CD8-positive, alpha-beta memory T cell (primary cell): ENCODE data around the gene IL32. TPM values are rescaled to one million over a fixed set of nuclear protein-coding genes. Genes with fewer than 3 reads are reported as not detected.

Experiments used
- CTCF ChIA-PET: fragments of 350-600 bp; sonication (Branson Sonifier 250); formaldehyde crosslinking; loops from one replicate; lab custom pipeline; 2021; ENCODE audit warnings: antibody characterized with exemption; lab: Charles Lee
- POLR2A ChIA-PET: fragments of 350-600 bp; sonication (Branson Sonifier 250); formaldehyde crosslinking; loops from one replicate; lab custom pipeline; 2021; ENCODE audit warnings: antibody characterized with exemption; lab: Charles Lee
- DNase-seq, 5 donors: peaks; one replicate each; pipeline versions ENCODE4 v3.0.0 to v3.0.0-alpha.2; 2020 to 2022; ENCODE audit warnings: mixed read lengths in 1 of 5
- H3K27ac ChIP-seq: one replicate; pipeline ENCODE4 v1.7.0; 2013; ENCODE audit warnings: low read depth, mild to moderate bottlenecking, low read length, moderate library complexity
- H3K27me3 ChIP-seq: 2 replicates; pipeline ENCODE4 v1.7.0; 2013; ENCODE audit warnings: low read length, mild to moderate bottlenecking; ENCODE audit not compliant: insufficient read depth, poor library complexity, severe bottlenecking
- H3K36me3 ChIP-seq: 2 replicates; pipeline ENCODE4 v1.7.0; 2013; ENCODE audit warnings: mild to moderate bottlenecking, low read length, moderate library complexity; ENCODE audit not compliant: insufficient read depth
- H3K4me1 ChIP-seq: 2 replicates; pipeline ENCODE4 v1.7.0; 2013; ENCODE audit warnings: mild to moderate bottlenecking, low read length, moderate library complexity; ENCODE audit not compliant: insufficient read depth
- H3K4me3 ChIP-seq: 2 replicates; pipeline ENCODE4 v1.7.0; 2013; ENCODE audit warnings: mild to moderate bottlenecking, low read length
- H3K9me3 ChIP-seq: 2 replicates; pipeline ENCODE4 v1.7.0; 2013; ENCODE audit warnings: mild to moderate bottlenecking, low read length
- H3K27ac Mint-ChIP-seq, 8 donors: one replicate each; pipeline ENCODE4 v1.8.0; 2020 to 2021; ENCODE audit warnings: mixed read lengths in 8 of 8, mild to moderate bottlenecking in 6 of 8, inconsistent platforms in 3 of 8, moderate library complexity in 3 of 8
- H3K27me3 Mint-ChIP-seq, 2 donors: one replicate each; pipeline ENCODE4 v1.8.0; 2020 to 2021; ENCODE audit warnings: mixed read lengths in 2 of 2, mild to moderate bottlenecking in 1 of 2, moderate library complexity in 1 of 2
- H3K36me3 Mint-ChIP-seq, 3 donors: one replicate each; pipeline ENCODE4 v1.8.0; 2020 to 2021; ENCODE audit warnings: mixed read lengths in 3 of 3, inconsistent platforms in 1 of 3, mild to moderate bottlenecking in 1 of 3
- H3K4me1 Mint-ChIP-seq, 3 donors: one replicate each; pipeline ENCODE4 v1.8.0; 2020 to 2021; ENCODE audit warnings: mixed read lengths in 3 of 3, inconsistent platforms in 1 of 3, mild to moderate bottlenecking in 1 of 3
- H3K4me3 Mint-ChIP-seq, 7 donors: one replicate each; pipeline ENCODE4 v1.8.0; 2020 to 2021; ENCODE audit warnings: mixed read lengths in 7 of 7, mild to moderate bottlenecking in 6 of 7, moderate library complexity in 4 of 7, inconsistent platforms in 2 of 7
- H3K9me3 Mint-ChIP-seq, 5 donors: one replicate each; pipeline ENCODE4 v1.8.0; 2020 to 2022; ENCODE audit warnings: mixed read lengths in 5 of 5, mild to moderate bottlenecking in 3 of 5, moderate library complexity in 2 of 5, inconsistent platforms in 1 of 5
- polyA plus RNA-seq: library from polyadenylated mRNA; unstranded; fragments of 300-500 nt; fragmentation: Illumina TruSeq; gene quantifications from one replicate; pipeline ENCODE4 v1.2.3, GENCODE V29; 2021
- total RNA-seq, 2 experiments: library from RNA; stranded (reverse); gene quantifications; one replicate each; pipeline ENCODE4 v1.2.3, GENCODE V29; 2021

Gene IL32
- total and polyA plus RNA-seq, 3 experiments from 2014 or later, result 975 to 3,843 (median 992) TPM

DNA sequence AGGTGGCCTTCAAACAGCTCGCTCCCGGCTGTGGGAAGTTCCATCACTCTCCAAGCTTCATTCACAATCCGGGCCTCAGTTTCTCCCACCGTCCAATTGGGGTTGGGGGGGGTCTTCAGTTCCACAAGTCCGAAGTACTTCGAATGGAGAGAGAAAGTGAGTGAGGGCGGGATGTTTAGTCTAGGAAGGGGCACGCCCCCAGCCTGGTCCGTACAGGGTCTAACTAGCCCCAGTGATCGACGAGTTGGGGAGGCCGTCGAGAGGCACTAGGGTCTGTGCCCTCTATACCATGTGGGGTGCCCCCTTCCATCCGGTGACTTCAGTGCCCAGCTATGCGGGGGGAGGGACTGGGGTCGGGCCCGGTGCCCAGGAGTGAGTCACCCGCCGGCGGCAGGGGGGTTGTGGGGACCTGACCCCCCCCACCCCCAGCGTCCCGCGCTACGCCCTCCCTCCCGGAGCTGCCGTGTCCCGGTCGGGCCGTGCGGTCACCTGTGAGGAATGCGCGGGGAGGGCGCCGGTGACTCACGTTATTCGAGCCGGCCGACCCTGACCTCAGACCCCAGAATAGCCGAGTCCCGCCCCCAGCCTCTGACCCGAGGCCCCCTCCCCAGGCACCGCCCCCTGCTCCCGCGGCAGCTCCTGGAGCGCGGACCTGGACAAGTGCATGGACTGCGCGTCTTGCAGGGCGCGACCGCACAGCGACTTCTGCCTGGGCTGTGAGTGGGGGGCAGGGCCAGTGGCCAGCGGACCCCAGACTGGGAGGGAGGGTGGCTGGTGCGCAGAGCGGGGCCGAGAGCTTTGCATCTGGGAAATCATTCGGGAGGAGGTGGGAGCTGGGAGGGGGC is 44.6 kb upstream of the IL32 start:
- Mint-ChIP-seq H3K9me3 (no peaks in the 10 kb centered on the region), H3K36me3 (peaks cover 0 to 7% (median 3%) of the 10 kb centered on the region in 3 donors), H3K27ac (peak overlapping the region; percentile 78 to 95 (median 90)), H3K4me1 (peaks cover 37 to 56% (median 42%) of the 10 kb centered on the region in 3 donors), H3K27me3 (peaks cover 0 to 2% of the 10 kb centered on the region in 2 donors), H3K4me3 (peak overlapping the region; percentile 83 to 98 (median 93))
- H3K4me1 ChIP-seq, result peaks cover 47% of the 10 kb centered on the region
- ChIA-PET CTCF (interaction anchor here (1.2 to 17.8 kb wide), 5 partner anchors 9 to 109 kb away, joined by 3 to 289 read pairs (median 7); partner anchors contain the start of gene CLDN9), POLR2A (interaction anchor here (0.6 to 1.8 kb wide), 7 partner anchors 7 to 224 kb away, joined by 3 to 7 read pairs (median 4); no protein-coding TSS in a partner anchor)
- H3K27ac ChIP-seq, result peak overlapping the region; percentile 78
- H3K36me3 ChIP-seq, result no peaks in the 10 kb centered on the region
- no peaks in the 10 kb centered on the region for H3K9me3 ChIP-seq
- H3K27me3 ChIP-seq, result no peaks in the 10 kb centered on the region
- H3K4me3 ChIP-seq, result peak overlapping the region; percentile 70
- peak in 4 of 5 donors; percentile 55 to 90 (median 70) for DNase-seq

DNA sequence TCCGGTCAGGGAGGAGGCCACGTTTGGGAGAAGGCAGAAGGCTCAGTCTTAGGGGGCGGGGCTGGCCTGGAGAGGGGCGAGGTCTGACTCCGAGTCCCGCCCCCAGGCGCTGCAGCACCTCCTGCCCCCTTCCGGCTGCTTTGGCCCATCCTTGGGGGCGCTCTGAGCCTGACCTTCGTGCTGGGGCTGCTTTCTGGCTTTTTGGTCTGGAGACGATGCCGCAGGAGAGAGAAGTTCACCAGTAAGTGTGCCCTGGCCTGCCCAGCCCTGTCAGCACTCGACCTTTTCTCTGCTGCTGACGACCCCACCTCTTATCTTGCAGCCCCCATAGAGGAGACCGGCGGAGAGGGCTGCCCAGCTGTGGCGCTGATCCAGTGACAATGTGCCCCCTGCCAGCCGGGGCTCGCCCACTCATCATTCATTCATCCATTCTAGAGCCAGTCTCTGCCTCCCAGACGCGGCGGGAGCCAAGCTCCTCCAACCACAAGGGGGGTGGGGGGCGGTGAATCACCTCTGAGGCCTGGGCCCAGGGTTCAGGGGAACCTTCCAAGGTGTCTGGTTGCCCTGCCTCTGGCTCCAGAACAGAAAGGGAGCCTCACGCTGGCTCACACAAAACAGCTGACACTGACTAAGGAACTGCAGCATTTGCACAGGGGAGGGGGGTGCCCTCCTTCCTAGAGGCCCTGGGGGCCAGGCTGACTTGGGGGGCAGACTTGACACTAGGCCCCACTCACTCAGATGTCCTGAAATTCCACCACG is 43.8 kb upstream of the IL32 start:
- peak; percentile 61 to 84 (median 63) for DNase-seq
- Mint-ChIP-seq H3K27ac (peak overlapping the region; percentile 78 to 97 (median 90)), H3K27me3 (peaks cover 0 to 2% of the 10 kb centered on the region in 2 donors), H3K9me3 (no peaks in the 10 kb centered on the region), H3K4me1 (peaks cover 41 to 61% (median 42%) of the 10 kb centered on the region in 3 donors), H3K36me3 (peaks cover 0 to 15% (median 3%) of the 10 kb centered on the region in 3 donors), H3K4me3 (peak overlapping the region; percentile 83 to 98 (median 93))
- peaks cover 47% of the 10 kb centered on the region for H3K4me1 ChIP-seq
- no peaks in the 10 kb centered on the region for H3K27me3 ChIP-seq
- H3K4me3 ChIP-seq, result no peak overlapping the region
- H3K36me3 ChIP-seq, result peaks cover 6% of the 10 kb centered on the region
- CTCF ChIA-PET, result interaction anchor here (1.0 to 17.8 kb wide), 5 partner anchors 8 to 108 kb away, joined by 3 to 289 read pairs (median 7); partner anchors contain the start of gene CLDN9
- no peaks in the 10 kb centered on the region for H3K9me3 ChIP-seq
- peak overlapping the region; percentile 61 for H3K27ac ChIP-seq
- POLR2A ChIA-PET, result interaction anchor here (0.6 to 1.0 kb wide), 2 partner anchors 18 to 223 kb away, joined by 3 to 6 read pairs; no protein-coding TSS in a partner anchor

DNA sequence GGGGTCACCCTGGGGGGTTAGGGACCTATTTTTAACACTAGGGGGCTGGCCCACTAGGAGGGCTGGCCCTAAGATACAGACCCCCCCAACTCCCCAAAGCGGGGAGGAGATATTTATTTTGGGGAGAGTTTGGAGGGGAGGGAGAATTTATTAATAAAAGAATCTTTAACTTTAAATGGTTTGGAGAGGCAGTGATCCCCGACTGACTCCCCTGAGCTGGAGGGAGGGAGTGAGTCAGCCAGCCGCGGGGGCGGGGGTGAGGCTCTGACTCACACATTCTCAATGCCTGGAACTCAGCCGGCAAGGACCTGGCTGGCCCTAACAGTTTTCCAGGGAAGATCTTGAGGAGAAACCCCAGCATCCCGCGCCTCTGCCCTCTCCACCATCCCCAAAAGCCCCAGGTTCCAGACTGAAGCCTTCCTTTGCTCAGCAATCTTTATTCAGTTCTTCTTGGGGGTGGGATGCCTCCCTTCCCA is 43.2 kb upstream of the IL32 start:
- H3K4me3 ChIP-seq, result no peak overlapping the region
- CTCF ChIA-PET, result interaction anchor here (1.0 to 17.8 kb wide), 5 partner anchors 7 to 108 kb away, joined by 3 to 289 read pairs (median 7); partner anchors contain the start of gene CLDN9
- POLR2A ChIA-PET, result interaction anchor here (1.0 to 1.2 kb wide), 2 partner anchors 18 to 128 kb away, joined by 3 to 4 read pairs; no protein-coding TSS in a partner anchor
- H3K27ac Mint-ChIP-seq, result peak overlapping the region; percentile 61 to 93 (median 86)
- peaks cover 0 to 21% (median 3%) of the 10 kb centered on the region in 3 donors for H3K36me3 Mint-ChIP-seq
- H3K36me3 ChIP-seq, result peaks cover 7% of the 10 kb centered on the region
- H3K27me3 ChIP-seq, result no peaks in the 10 kb centered on the region
- no peaks in the 10 kb centered on the region for H3K9me3 ChIP-seq
- peak overlapping the region; percentile 43 to 98 (median 93) for H3K4me3 Mint-ChIP-seq
- H3K27ac ChIP-seq, result peak overlapping the region; percentile 61
- peaks cover 47% of the 10 kb centered on the region for H3K4me1 ChIP-seq
- peaks cover 42 to 61% (median 42%) of the 10 kb centered on the region in 3 donors for H3K4me1 Mint-ChIP-seq
- no peaks in the 10 kb centered on the region for H3K9me3 Mint-ChIP-seq
- H3K27me3 Mint-ChIP-seq, result peaks cover 0 to 2% of the 10 kb centered on the region in 2 donors
- DNase-seq, result peak in 4 of 5 donors; percentile 50 to 88 (median 72)

DNA sequence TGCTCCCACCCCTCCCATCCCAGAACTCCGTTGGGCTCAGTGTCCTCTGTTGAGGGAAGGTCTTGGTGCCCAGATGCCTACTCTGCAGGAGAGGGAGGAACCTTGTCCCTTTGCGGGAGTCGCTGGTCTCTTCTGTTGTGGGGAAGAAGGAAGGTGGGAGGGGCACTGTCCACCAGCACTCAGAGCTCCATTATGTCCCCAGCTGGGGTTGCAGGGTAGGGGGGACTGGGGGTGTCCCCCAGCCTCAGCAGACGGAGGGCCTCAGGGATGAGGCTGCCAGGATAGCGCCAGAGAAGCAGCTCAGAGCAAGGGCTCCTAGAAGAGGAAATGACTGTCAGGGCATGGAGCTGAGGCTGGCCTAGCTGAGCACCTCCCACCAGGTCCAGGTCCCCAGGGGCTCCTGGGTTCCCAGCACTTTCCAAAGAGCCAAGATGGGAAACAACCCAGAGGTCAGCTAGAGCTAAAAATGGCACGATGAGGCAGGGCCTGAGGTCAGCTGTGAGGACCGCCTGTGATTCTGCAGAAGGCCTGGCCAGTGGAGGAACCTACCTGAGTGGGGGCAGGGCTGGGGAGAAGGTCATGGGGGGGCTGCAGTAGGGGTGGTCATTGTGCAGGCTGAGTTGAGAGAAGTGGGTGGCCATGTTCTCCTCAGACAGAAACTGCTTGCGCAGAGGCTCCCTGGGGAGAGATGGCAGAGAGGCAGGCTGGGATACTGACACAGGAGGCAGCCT is 42.6 kb upstream of the IL32 start:
- Histone ChIP-seq H3K27ac (peak overlapping the region; percentile 88), H3K4me3 (peak overlapping the region; percentile 88), H3K36me3 (peaks cover 7% of the 10 kb centered on the region), H3K9me3 (no peaks in the 10 kb centered on the region), H3K27me3 (no peaks in the 10 kb centered on the region), H3K4me1 (peaks cover 47% of the 10 kb centered on the region)
- Mint-ChIP-seq H3K9me3 (no peaks in the 10 kb centered on the region), H3K36me3 (peaks cover 0 to 22% (median 3%) of the 10 kb centered on the region in 3 donors), H3K27me3 (peaks cover 0 to 2% of the 10 kb centered on the region in 2 donors), H3K4me1 (peaks cover 42 to 64% (median 45%) of the 10 kb centered on the region in 3 donors), H3K4me3 (peak overlapping the region; percentile 87 to 98 (median 93)), H3K27ac (peak overlapping the region; percentile 78 to 93 (median 86))
- DNase-seq, result no peak
- ChIA-PET POLR2A (interaction anchor here (0.5 to 1.9 kb wide), 4 partner anchors 19 to 128 kb away, joined by 3 to 7 read pairs (median 4); partner anchors contain the start of gene ZNF213), CTCF (interaction anchor here (0.5 to 17.8 kb wide), 9 partner anchors 7 to 107 kb away, joined by 3 to 289 read pairs (median 4); partner anchors contain the start of gene CLDN9)

DNA sequence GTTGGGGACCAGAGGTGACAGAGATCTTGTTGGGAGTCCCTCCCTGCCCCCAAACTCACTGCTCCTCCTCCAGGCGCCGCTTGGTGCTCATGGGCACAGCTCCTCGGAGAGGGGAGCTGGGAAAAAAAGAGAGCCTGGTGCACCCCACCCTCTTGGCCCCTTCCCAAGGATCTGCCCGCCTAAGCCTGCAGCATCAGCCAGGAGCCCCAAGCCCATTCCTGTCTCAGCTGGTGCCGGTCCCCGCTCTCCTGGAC is 42.1 kb upstream of the IL32 start:
- H3K36me3 Mint-ChIP-seq, result peaks cover 0 to 22% (median 3%) of the 10 kb centered on the region in 3 donors
- Histone ChIP-seq H3K27ac (peak overlapping the region; percentile 88), H3K4me3 (peak overlapping the region; percentile 88), H3K27me3 (no peaks in the 10 kb centered on the region), H3K4me1 (peaks cover 43% of the 10 kb centered on the region), H3K9me3 (no peaks in the 10 kb centered on the region), H3K36me3 (peaks cover 7% of the 10 kb centered on the region)
- H3K27ac Mint-ChIP-seq, result peak overlapping the region; percentile 78 to 97 (median 88)
- peaks cover 0 to 3% of the 10 kb centered on the region in 2 donors for H3K27me3 Mint-ChIP-seq
- ChIA-PET POLR2A (interaction anchor here (0.5 to 1.9 kb wide), 3 partner anchors 21 to 127 kb away, joined by 3 to 7 read pairs (median 4); partner anchors contain the start of gene ZNF213), CTCF (interaction anchor here (0.5 to 17.8 kb wide), 8 partner anchors 6 to 106 kb away, joined by 3 to 289 read pairs (median 5); partner anchors contain the start of gene CLDN9)
- H3K4me3 Mint-ChIP-seq, result peak overlapping the region; percentile 87 to 98 (median 93)
- peaks cover 0 to 2% (median 0%) of the 10 kb centered on the region in 5 donors for H3K9me3 Mint-ChIP-seq
- H3K4me1 Mint-ChIP-seq, result peaks cover 42 to 64% (median 47%) of the 10 kb centered on the region in 3 donors
- DNase-seq, result peak in 1 of 5 donors; percentile 39

DNA sequence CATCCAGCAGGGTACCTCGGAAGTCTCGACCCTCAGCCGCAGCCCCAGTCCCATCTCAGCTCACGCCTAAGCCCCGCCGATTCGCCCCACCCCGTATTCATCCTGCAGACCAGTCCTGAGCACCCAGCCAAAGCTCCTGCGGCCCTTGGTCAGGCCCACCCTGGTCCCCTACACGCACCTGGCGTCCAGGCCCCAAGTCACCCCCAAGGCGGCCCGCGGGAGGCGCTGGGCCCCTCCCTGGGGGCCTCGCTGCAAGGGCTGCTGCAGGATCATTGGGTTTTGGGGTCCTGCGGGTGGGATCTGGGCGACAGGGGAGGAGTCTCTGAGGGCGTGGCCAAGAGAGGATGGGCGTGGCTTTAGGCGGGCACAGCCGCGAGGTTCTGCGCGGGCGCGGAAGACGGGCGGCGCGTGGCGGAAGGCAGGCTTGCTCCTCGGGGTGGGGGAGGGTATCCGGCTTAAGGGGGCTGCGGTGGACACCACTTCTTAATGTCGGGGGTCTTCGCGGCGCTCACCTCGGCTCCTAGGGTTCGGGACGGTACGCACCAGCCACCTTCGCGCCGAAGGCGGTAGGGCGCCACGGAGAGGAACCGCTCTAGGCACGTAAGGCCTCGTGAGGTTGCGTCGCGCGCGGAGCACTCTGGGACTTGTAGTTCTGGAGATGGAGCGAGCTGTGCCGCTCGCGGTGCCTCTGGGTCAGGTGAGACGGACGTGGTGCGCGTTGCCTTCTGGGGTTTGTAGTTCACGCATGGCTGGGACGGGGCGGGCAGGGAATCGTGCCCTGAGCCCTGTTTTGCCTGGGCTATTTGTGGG is 41.6 kb upstream of the IL32 start, which contains the start of the genes HCFC1R1 and THOC6:
Gene HCFC1R1 (minus strand): TSS at position 274 of the 810 bp plus-strand sequence. CDS start 1 bp downstream, at position 273.
Gene THOC6 (plus strand): TSS at position 367 of the 810 bp plus-strand sequence. CDS start 292 bp downstream, at position 659.
- Mint-ChIP-seq H3K36me3 (peaks cover 0 to 22% (median 3%) of the 10 kb centered on the region in 3 donors), H3K4me1 (peaks cover 42 to 66% (median 48%) of the 10 kb centered on the region in 3 donors), H3K9me3 (peaks cover 0 to 2% (median 0%) of the 10 kb centered on the region in 5 donors), H3K27me3 (peaks cover 0 to 3% of the 10 kb centered on the region in 2 donors), H3K27ac (peak within 1 kb of the TSS; percentile 78 to 97 (median 96)), H3K4me3 (peak within 1 kb of the TSS; percentile 87 to 98 (median 93))
- peak within 1 kb of the TSS; percentile 88 for H3K27ac ChIP-seq
- H3K4me3 ChIP-seq, result peak within 1 kb of the TSS; percentile 88
- H3K27me3 ChIP-seq, result peaks cover under 1% of the 10 kb centered on the region
- CTCF ChIA-PET, result interaction anchor here (0.9 to 17.8 kb wide), 8 partner anchors 6 to 67 kb away, joined by 3 to 289 read pairs (median 4); partner anchors contain the start of gene CLDN9
- DNase-seq, result peak; percentile 91 to 97 (median 94)
- no peaks in the 10 kb centered on the region for H3K9me3 ChIP-seq
- H3K4me1 ChIP-seq, result peaks cover 46% of the 10 kb centered on the region
- peaks cover 7% of the 10 kb centered on the region for H3K36me3 ChIP-seq
- POLR2A ChIA-PET, result interaction anchor here (1.9 kb wide), 1 partner anchor 111 kb away, joined by 7 read pairs; the partner anchor contains the start of gene ZNF213
